Osteoblast (primary cell): ENCODE data around the gene SPG21. TPM values are rescaled to one million over a fixed set of nuclear protein-coding genes. Genes with fewer than 3 reads are reported as not detected.
"Not testable (repeated sequence)": the region's sequence is repeated elsewhere in the genome, so short reads cannot be mapped to it uniquely, and the experiment has no call there.

Experiments used
- DNase-seq: peaks from one replicate; pipeline ENCODE4 v3.0.0; 2011; ENCODE audit warnings: low spot score, mixed read lengths; ENCODE audit not compliant: insufficient read length; ENCODE audit errors: missing footprints
- H2AFZ ChIP-seq: 2 replicates; pipeline ENCODE4 v1.6.0; 2011; ENCODE audit warnings: mild to moderate bottlenecking, low read length
- H3K27ac ChIP-seq: 2 replicates; pipeline ENCODE4 v1.5.1; 2011; ENCODE audit warnings: mild to moderate bottlenecking, low read depth, low read length, moderate library complexity
- H3K27me3 ChIP-seq: 2 replicates; pipeline ENCODE4 v1.6.0; 2012; ENCODE audit warnings: mild to moderate bottlenecking, control low read depth, inconsistent platforms, low read length, moderate library complexity; ENCODE audit not compliant: insufficient read depth
- H3K36me3 ChIP-seq: 2 replicates; pipeline ENCODE4 v1.5.1; 2011; ENCODE audit warnings: mild to moderate bottlenecking, low read length, control low read depth, moderate library complexity; ENCODE audit not compliant: insufficient read depth
- H3K4me1 ChIP-seq: 2 replicates; pipeline ENCODE4 v1.5.1; 2011; ENCODE audit warnings: mild to moderate bottlenecking, low read length, control low read depth, moderate library complexity; ENCODE audit not compliant: insufficient read depth
- H3K4me2 ChIP-seq: 2 replicates; pipeline ENCODE4 v1.6.0; 2011; ENCODE audit warnings: mild to moderate bottlenecking, low read length; ENCODE audit not compliant: insufficient read depth
- H3K4me3 ChIP-seq: fragments of 200-600 bp; sonication (generic); 3 replicates; pipeline ENCODE4 v1.5.1; 2012; ENCODE audit warnings: mild to moderate bottlenecking, low read length, inconsistent platforms; ENCODE audit not compliant: insufficient read depth
- H3K79me2 ChIP-seq: 2 replicates; pipeline ENCODE4 v1.6.0; 2012; ENCODE audit warnings: mild to moderate bottlenecking, low read length, control low read depth, inconsistent platforms; ENCODE audit not compliant: insufficient read depth
- H3K9me3 ChIP-seq: 2 replicates; pipeline ENCODE4 v1.5.1; 2011; ENCODE audit warnings: low read depth, low read length, control low read depth
- H4K20me1 ChIP-seq: 2 replicates; pipeline ENCODE4 v1.6.0; 2012; ENCODE audit warnings: mild to moderate bottlenecking, low read length, control low read depth; ENCODE audit not compliant: insufficient read depth
- total RNA-seq: library from RNA; depleted of rRNA; stranded (reverse); fragments of >200 nt; gene quantifications from 2 replicates; pipeline ENCODE4 v1.2.3, GENCODE V29; 2012
- TF ChIP-seq, protein P1 (sequence below): IDR thresholded peaks from 2 replicates; pipeline ENCODE4 v1.5.1; 2011; ENCODE audit warnings: mild to moderate bottlenecking, low read depth, low read length, moderate library complexity; ENCODE audit errors: extremely low read depth

SPG21 gene
- total RNA-seq, 1 donor, result 142 TPM

DNA sequence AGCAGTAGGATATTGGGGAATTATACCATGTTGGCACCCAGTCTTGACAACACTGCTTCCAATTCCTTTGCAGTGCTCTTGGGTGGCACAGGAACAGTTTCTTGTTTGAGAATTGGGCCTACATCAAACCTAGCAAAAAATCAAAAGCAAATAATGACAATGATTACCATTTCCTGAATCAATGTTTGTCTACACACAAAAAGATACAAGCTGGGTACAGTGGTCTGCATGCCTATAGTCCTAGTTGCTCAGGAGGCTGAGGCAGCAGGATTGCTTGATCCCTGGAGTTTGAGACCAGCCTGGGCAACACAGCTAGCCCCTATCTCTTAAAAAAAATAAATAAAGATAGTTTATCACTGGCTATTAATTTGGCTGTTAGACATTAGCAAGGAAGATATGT is 31.8 kb upstream of the SPG21 start:
- DNase-seq, result no peak
- TF ChIP-seq, protein P1, sequence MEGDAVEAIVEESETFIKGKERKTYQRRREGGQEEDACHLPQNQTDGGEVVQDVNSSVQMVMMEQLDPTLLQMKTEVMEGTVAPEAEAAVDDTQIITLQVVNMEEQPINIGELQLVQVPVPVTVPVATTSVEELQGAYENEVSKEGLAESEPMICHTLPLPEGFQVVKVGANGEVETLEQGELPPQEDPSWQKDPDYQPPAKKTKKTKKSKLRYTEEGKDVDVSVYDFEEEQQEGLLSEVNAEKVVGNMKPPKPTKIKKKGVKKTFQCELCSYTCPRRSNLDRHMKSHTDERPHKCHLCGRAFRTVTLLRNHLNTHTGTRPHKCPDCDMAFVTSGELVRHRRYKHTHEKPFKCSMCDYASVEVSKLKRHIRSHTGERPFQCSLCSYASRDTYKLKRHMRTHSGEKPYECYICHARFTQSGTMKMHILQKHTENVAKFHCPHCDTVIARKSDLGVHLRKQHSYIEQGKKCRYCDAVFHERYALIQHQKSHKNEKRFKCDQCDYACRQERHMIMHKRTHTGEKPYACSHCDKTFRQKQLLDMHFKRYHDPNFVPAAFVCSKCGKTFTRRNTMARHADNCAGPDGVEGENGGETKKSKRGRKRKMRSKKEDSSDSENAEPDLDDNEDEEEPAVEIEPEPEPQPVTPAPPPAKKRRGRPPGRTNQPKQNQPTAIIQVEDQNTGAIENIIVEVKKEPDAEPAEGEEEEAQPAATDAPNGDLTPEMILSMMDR, result no peak
- Histone ChIP-seq H3K27ac (no peak overlapping the region), H2AFZ (no peak overlapping the region), H4K20me1 (no peaks in the 10 kb centered on the region), H3K9me3 (no peaks in the 10 kb centered on the region), H3K4me3 (no peak overlapping the region), H3K4me2 (no peak overlapping the region), H3K4me1 (no peaks in the 10 kb centered on the region), H3K36me3 (peaks cover 69% of the 10 kb centered on the region), H3K27me3 (no peaks in the 10 kb centered on the region), H3K79me2 (peaks cover 6% of the 10 kb centered on the region)

DNA sequence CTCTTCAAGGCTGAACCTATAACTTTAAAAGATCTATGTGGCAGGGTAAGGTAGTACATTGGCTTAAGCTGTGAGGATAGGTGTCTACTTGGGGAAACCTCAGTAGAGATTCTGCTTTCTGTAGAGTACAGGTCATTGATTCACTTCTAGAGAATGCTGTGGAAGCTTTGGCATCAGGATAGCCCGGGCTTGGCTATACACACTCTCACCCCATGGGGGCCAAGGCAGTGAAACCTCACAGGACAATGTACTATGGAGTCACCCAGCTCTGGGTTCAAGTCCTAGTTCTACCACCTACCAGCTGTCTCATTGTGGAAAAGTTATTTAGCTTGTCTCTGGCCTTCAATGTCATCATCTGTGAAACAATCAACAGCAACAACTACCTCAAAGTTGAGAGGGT is 30.7 kb upstream of the SPG21 start:
- H3K4me2 ChIP-seq, result no peak overlapping the region
- no peaks in the 10 kb centered on the region for H4K20me1 ChIP-seq
- H3K36me3 ChIP-seq, result peaks cover 69% of the 10 kb centered on the region
- TF ChIP-seq, protein P1, result no peak
- no peak for DNase-seq
- H3K27me3 ChIP-seq, result no peaks in the 10 kb centered on the region
- H3K4me1 ChIP-seq, result no peaks in the 10 kb centered on the region
- H3K4me3 ChIP-seq, result no peak overlapping the region
- H3K79me2 ChIP-seq, result peaks cover under 1% of the 10 kb centered on the region
- no peak overlapping the region for H3K27ac ChIP-seq
- no peaks in the 10 kb centered on the region for H3K9me3 ChIP-seq
- H2AFZ ChIP-seq, result no peak overlapping the region

DNA sequence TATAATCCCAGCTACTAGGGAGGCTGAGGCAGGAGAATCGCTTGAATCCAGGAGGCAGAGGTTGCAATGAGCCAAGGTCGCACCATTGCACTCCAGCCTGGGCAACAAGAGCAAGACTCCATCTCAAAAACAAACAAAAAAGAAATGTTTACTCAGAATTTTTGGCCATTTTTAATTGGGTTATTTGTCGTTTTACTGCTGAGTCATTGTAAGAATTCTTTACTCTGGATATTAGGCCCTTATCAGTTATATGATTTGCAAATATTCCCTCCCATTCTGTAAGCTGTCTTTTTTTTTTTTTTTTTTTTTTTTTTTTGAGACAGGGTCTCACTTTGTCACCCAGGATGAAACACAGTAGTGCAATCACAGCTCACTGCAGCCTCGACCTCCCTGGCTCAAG is 21.5 kb upstream of the SPG21 start:
- not testable (repeated sequence) for DNase-seq, H3K79me2 ChIP-seq, H3K4me2 ChIP-seq, H3K9me3 ChIP-seq, H2AFZ ChIP-seq, H4K20me1 ChIP-seq, H3K4me1 ChIP-seq, H3K4me3 ChIP-seq, H3K27ac ChIP-seq, H3K27me3 ChIP-seq
- H3K36me3 ChIP-seq, result peaks cover 46% of the 10 kb centered on the region

DNA sequence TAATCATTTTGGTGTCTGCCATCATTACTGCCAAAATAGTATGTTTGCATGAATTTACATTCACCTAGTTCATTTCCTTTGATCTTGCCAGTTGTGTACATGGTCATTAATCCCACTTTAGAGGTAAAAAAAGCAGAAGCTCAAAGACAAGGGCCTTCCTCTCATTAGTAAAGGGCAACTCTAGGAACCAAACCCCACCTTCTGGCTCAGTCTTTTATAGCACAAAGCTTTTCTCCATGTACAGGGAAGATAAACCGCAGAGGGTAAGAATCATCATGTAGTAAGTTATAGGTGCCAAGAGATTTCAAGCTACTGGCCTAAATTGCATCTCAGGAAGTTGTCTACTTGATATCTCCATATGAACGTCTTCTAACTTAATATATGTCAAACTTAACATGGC is 19.3 kb upstream of the SPG21 start:
- peaks cover 32% of the 10 kb centered on the region for H3K36me3 ChIP-seq
- H3K27ac ChIP-seq, result no peak overlapping the region
- peaks cover 2% of the 10 kb centered on the region for H3K9me3 ChIP-seq
- no peak overlapping the region for H2AFZ ChIP-seq
- no peaks in the 10 kb centered on the region for H3K79me2 ChIP-seq
- H3K4me3 ChIP-seq, result no peak overlapping the region
- DNase-seq, result no peak
- H3K4me1 ChIP-seq, result no peaks in the 10 kb centered on the region
- no peaks in the 10 kb centered on the region for H4K20me1 ChIP-seq
- H3K27me3 ChIP-seq, result no peaks in the 10 kb centered on the region
- H3K4me2 ChIP-seq, result no peak overlapping the region
- TF ChIP-seq, protein P1, result no peak
